DND-41 (cell line): ENCODE results near the gene GADD45GIP1.
"Not testable (repeated sequence)": the region's sequence is repeated elsewhere in the genome, so short reads cannot be mapped to it uniquely, and the experiment has no call there.

Experiments
- EZH2 ChIP-seq: IDR thresholded peaks from 3 replicates; pipeline ENCODE4 v1.6.1; 2012; ENCODE audit warnings: borderline replicate concordance, low read depth, mild to moderate bottlenecking, moderate library complexity, low read length, inconsistent platforms; ENCODE audit not compliant: severe bottlenecking
- TF ChIP-seq, protein P1 (sequence below): IDR thresholded peaks from 2 replicates; pipeline ENCODE4 v1.5.1; 2012; ENCODE audit warnings: borderline replicate concordance, low read length, moderate library complexity, mild to moderate bottlenecking; ENCODE audit not compliant: poor library complexity, severe bottlenecking; ENCODE audit errors: extremely low read depth

DNA sequence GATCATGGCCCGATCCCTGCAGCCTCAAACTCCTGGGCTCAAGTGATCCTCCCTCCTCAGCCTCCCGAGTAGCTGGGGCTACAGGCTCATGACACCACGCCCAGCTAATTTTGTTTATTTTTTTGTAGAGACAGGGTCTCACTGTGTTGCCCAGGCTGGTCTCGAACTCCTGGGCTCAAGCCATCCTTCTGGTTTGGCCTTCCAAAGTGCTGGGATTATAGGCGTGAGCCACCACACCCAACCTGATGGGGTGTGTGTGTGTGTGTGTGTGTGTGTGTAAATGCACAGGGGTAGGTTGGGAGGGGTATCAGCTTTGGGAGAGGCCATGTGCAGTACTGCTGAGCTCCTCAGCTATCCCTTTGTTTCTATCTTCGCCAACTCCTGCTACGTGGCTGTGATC is 19.1 kb upstream of the GADD45GIP1 start:
- TF ChIP-seq EZH2: not testable (repeated sequence)
- TF ChIP-seq, protein P1, sequence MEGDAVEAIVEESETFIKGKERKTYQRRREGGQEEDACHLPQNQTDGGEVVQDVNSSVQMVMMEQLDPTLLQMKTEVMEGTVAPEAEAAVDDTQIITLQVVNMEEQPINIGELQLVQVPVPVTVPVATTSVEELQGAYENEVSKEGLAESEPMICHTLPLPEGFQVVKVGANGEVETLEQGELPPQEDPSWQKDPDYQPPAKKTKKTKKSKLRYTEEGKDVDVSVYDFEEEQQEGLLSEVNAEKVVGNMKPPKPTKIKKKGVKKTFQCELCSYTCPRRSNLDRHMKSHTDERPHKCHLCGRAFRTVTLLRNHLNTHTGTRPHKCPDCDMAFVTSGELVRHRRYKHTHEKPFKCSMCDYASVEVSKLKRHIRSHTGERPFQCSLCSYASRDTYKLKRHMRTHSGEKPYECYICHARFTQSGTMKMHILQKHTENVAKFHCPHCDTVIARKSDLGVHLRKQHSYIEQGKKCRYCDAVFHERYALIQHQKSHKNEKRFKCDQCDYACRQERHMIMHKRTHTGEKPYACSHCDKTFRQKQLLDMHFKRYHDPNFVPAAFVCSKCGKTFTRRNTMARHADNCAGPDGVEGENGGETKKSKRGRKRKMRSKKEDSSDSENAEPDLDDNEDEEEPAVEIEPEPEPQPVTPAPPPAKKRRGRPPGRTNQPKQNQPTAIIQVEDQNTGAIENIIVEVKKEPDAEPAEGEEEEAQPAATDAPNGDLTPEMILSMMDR: not testable (repeated sequence)
